GM04504 (cell line): ENCODE measurements around the gene SLC46A1.
"Not testable (repeated sequence)": the region's sequence is repeated elsewhere in the genome, so short reads cannot be mapped to it uniquely, and the experiment has no call there.

Experiments
- DNase-seq: peaks from one replicate; pipeline ENCODE4 v3.0.0-alpha.2; 2012; ENCODE audit warnings: low read depth

SLC46A1 gene

GRCh38 chr17:28405632-28406472 is at the start of gene SLC46A1:
Gene SLC46A1, minus strand, starts transcription at chr17:28406212. Its CDS starts 98 bp downstream, at chr17:28406114.
- DNase-seq, result no peak

DNA sequence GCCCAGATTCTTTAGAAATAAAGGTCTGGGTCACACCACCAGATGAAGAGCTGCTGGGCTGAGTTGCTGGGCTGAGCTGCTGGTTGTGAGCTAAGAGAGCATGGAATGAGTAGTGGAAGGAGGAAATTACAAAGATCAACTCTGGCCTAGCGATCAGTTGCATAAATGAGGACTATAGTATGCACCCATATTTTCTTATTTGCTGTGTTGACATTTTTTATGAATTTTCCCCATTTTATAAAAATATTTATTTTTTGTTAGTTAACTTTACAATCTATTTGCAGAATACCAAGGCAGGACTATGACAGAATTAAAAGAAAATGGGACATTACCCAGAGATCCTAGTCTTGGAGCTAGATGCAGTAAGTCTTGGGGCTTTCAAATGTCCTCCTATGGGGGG is 43.8 kb upstream of the SLC46A1 start:
- DNase-seq, result no peak

DNA sequence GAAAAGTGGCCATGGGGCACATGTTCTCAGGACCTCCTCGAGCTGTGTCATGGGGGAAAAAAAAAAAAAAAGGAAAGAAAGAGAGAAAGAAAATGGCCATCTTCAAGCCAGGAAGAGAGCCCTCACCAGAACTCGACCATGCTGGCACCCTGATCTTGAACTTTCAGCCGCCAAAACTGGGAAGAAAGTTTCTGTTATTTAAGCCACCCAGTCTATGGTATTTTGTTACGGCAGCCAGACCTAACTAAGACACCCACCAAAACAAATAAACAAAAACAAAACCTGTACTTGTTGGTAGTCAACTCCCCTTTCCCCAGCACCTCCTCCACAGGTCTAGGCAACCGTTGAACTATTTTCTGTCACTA is 41.4 kb upstream of the SLC46A1 start:
- no peak for DNase-seq

- DNase-seq, result no peak
Measured at GRCh38 chr17:28446716-28447395, 40.8 kb upstream of the SLC46A1 start.

DNA sequence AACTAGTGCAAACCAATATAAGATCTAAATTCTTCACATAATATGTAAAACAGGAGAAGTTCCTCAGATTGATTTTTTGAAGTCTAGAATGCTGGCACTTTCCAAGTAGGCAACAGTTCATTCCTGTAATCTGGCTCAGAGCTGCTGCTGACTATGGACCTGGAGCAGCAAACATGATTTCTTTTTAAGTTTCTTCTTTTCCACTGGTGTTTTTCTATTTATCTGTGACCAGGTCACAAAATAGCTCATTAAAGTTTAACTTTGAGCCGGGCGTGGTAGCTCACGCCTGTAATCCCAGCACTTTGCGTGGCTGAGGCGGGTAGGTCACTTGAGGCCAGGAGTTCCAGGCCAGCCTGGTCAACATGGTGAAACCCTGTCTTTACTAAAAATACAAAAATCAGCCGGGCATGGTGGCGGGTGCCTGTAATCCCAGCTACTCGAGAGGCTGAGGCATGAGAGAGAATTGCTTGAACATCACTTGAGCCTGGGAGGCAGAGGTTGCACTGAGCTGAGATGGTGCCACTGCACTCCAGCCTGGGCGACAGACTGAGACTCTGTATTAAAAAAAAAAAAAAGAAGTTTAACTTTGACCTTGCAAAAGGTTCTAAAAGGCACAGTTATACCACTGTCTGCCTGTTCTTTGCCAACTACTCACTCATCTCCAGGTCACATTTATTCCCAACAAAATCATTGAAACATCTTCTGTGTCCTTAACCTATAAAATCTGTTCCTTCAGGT is 38.1 kb upstream of the SLC46A1 start:
- no peak for DNase-seq

DNA sequence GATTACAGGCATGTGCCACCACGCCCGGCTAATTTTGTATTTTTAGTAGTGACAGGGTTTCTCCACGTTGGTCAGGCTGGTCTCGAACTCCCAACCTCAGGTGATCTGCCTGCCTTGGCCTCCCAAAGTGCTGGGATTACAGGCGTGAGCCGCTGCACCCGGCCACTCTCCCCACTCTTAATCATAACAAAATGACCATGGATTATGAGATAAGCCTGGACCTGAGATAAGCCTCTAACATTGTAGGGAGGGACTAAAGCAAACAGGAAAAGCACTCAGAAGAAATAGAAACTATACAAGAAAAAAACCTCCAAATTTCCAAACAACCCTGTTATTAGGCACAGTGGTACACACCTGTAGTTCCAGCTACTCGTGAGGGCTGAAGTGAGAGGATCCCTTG is 28.3 kb upstream of the SLC46A1 start:
- not testable (repeated sequence) for DNase-seq

GRCh38 chr17:28433721-28434120 is 27.7 kb upstream of the SLC46A1 start:
- no peak for DNase-seq

GRCh38 chr17:28427982-28428381 is 22.0 kb upstream of the SLC46A1 start:
- DNase-seq, result not testable (repeated sequence)

DNA sequence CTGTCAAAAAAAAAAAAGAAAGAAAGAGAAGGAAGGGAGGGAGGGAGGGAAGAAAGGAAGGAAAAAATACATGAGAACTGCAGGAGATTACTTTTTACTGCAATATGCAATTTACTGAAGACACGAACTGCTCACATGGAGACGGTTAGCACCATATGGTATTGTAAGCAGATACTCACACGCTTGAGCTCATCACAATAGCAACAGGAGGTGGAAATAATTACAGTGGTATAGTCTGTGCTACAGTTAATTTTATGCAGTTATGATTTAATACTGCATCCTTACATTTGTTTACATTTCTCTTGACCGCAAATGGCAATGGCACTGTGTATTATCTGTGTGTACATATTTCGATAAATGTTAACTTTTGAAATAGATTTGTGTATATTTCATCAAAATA is 21.4 kb upstream of the SLC46A1 start:
- DNase-seq, result no peak

DNA sequence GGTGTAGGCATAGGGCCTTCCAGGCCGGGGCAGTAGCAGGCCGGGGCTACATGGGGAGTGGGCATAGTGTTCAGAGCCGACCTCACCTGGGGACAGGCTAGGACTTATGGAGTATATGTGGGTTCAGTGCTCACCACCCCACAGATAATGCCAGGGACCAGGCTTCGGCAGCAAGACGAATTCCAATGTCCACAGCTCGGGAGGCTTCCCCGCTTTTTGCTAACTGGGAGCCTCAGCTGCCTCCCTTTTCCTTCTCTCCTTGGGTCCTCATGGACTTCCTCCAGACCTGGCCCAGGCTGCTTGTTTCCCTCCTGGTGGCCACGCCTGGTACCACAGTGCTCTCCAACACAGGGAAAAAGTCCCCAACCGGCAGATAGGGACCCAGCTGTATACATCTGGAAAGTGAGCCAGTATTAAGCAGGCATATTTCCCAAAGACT is 20.1 kb upstream of the SLC46A1 start:
- DNase-seq, result no peak

DNA sequence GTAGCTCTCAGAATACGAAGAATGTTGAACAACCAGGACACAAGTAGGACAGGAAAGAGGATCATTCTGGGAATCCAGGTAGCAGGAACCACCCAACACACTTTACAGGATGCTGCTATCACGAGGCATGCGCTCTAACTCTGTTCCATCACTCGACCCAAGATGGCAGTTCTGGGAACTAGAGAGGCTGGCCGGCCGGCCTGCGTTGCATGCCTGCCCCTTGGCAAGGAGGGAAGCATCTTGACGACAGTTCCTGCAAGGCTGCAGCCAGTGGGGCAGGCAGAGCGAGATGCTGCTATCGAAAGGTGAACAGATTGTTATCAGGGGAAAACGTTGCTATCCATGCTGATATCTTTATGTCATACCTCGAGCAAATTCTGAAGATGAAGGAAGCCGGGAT is 19.2 kb upstream of the SLC46A1 start:
- no peak for DNase-seq

DNA sequence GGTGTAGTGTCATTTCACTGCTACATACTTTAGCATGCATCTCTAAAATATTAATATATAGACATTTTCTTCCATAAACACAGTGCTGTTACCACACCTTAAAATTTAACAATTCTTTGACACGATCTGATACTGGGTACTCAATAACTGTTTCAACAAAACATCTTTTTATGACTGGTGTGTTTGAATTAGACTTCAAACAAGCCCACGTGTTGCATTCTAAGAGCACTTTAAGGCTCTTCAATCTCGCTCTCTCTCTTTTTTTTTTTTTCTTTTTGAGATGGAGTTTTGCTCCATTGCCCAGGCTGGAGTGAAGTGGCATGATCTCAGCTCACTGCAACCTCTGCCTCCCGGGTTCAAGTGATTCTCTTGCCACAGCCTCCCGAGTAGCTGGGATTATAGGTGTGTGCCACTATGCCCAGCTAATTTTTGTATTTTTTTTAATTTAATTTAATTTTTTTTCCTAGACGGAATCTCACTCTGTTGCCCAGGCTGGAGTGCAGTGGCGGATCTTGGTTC is 15.8 kb upstream of the SLC46A1 start:
- no peak for DNase-seq

GRCh38 chr17:28416703-28417311 is 10.8 kb upstream of the SLC46A1 start:
- no peak for DNase-seq

- DNase-seq, result no peak
Measured at GRCh38 chr17:28415886-28416285, 9.9 kb upstream of the SLC46A1 start.

DNA sequence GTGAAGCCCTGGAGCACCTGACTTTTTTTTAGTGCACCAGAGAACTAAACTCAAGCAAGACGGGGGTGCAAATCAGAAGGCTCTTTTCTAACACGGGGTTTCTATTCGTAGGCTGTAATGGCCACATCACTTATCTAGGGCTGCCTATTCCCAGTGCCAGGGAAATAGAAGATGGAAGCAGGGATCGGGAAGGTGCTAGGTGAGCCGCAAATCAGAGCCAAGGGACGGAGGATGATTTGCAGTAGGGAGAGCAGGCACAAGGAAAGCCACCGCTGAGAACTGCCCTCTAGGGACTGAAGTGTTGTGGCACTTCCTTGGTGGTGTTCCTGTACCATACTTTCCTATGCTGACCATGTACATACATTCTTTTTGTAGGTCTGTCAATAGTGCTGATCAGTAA is 7.8 kb upstream of the SLC46A1 start:
- DNase-seq, result no peak

DNA sequence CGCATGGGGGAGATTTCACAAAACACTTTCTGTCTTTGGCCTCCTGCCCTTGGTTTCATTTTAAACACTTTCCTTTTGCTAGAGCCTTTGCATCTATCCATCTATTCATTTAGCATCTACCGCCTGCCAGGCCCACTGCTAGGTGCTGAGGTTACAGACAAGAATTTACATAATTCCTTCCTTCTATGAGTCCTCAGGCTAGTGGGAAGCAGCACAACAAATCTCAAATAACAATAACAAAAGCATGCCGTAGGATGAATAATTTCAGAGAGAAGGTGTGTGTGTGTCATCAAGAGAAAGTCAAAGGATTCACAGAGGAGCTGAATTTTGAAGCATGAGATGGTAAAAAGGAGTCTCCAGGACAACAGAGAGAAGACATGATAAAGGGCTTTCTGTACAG is 6.1 kb upstream of the SLC46A1 start:
- no peak for DNase-seq

DNA sequence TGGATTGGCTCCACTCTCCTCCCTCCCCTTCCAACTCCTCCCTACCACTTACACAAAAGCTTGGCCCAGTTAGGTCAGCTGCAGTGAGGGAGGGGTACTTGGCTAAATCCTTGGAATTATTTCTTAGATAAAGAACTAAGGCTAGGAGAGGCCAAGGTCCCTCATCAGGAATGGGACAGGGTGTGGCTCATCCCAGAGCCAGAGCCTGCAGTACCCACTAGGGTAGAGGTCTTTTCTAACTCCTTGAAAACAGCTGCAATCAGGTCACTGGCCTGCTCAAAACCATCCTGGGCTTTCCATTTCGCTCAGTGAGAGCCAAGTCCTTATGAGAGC is 1.9 kb upstream of the SLC46A1 start:
- DNase-seq, result no peak

GRCh38 chr17:28407130-28407973 is 1.3 kb upstream of the SLC46A1 start:
- DNase-seq, result no peak

GRCh38 chr17:28406473-28406814 is 432 bp upstream of the SLC46A1 start:
- no peak for DNase-seq

GRCh38 chr17:28404812-28405570 is 1.0 kb downstream of the SLC46A1 start:
- no peak for DNase-seq

GRCh38 chr17:28404461-28404811 is 1.6 kb downstream of the SLC46A1 start:
- no peak for DNase-seq
